Bronchial epithelial cell (primary cell): Measurements from ENCODE around the gene LRP1B. TPM values are rescaled to one million over a fixed set of nuclear protein-coding genes. Genes with fewer than 3 reads are reported as not detected.

Source experiments
- DNase-seq: peaks from one replicate; pipeline ENCODE4 v3.0.0-alpha.2; 2010; ENCODE audit warnings: low read depth
- FAIRE-seq: peaks from 2 replicates; lab custom pipeline; 2011; peaks lifted over from hg19 to GRCh38; lab: Jason Lieb, UNC
- H3K27me3 ChIP-seq: 2 replicates; pipeline ENCODE4 v1.5.1; 2011; ENCODE audit warnings: low read length; ENCODE audit not compliant: control insufficient read depth, insufficient read depth
- H3K36me3 ChIP-seq: 2 replicates; pipeline ENCODE4 v1.5.1; 2011; ENCODE audit warnings: low read length; ENCODE audit not compliant: control insufficient read depth, insufficient read depth
- H3K4me3 ChIP-seq: 2 replicates; pipeline ENCODE4 v1.5.1; 2011; ENCODE audit warnings: mild to moderate bottlenecking, low read depth, low read length, control low read depth
- total RNA-seq: library from RNA; depleted of rRNA; stranded (reverse); fragments of >200 nt; gene quantifications from 2 replicates; pipeline ENCODE4 v1.2.1, GENCODE V29; 2014
- TF ChIP-seq, protein P1 (sequence below): IDR thresholded peaks from 2 replicates; pipeline ENCODE4 v1.5.1; 2011; ENCODE audit warnings: mild to moderate bottlenecking, moderate library complexity, low read length, control low read depth, inconsistent platforms; ENCODE audit not compliant: insufficient read depth, severe bottlenecking

Gene LRP1B
- total RNA-seq, 1 donor from 2014 or later, result under 0.01 TPM

DNA sequence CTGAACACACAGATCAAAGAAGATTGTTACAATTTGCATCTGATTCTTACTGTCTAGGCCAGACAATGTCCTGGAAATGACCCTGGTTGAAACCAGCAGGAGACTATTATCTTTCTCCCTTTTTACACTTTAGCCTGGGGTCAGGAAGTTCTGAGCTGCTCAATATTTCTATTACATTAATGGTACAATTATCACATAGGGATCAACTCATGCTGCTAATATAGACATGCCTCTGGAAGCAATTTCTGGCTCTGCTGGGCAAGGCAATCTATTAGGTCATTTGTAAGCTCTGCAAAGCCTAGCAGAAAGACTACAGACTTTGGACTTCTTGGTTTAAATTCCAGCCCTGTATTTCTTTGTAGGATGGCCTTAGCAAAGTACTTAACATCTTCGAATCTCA, 205.3 kb downstream of the LRP1B start:
- TF ChIP-seq, protein P1, sequence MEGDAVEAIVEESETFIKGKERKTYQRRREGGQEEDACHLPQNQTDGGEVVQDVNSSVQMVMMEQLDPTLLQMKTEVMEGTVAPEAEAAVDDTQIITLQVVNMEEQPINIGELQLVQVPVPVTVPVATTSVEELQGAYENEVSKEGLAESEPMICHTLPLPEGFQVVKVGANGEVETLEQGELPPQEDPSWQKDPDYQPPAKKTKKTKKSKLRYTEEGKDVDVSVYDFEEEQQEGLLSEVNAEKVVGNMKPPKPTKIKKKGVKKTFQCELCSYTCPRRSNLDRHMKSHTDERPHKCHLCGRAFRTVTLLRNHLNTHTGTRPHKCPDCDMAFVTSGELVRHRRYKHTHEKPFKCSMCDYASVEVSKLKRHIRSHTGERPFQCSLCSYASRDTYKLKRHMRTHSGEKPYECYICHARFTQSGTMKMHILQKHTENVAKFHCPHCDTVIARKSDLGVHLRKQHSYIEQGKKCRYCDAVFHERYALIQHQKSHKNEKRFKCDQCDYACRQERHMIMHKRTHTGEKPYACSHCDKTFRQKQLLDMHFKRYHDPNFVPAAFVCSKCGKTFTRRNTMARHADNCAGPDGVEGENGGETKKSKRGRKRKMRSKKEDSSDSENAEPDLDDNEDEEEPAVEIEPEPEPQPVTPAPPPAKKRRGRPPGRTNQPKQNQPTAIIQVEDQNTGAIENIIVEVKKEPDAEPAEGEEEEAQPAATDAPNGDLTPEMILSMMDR, result no peak
- DNase-seq, result no peak
- no peak for FAIRE-seq
- H3K36me3 ChIP-seq, result no peaks in the 10 kb centered on the region
- H3K27me3 ChIP-seq, result no peaks in the 10 kb centered on the region
- no peak overlapping the region for H3K4me3 ChIP-seq

DNA sequence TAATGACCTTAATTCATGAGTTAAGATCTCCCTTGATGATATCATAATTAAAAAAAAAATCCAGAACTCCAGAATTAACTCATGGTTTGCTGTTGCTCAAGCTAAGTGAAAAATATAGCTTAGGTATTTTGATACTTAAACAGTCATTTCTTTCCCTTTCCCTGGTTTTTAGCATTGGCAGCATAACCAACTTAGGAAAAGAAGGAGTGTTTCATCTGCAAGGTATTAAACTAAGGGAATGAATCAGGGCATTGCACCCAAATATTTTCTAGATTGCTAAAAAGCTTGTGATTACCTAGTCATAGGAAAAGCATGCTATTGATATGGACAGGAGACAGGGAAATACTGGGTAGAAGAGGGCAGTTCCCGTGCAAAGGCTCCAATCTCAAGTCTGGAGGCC, 207.2 kb downstream of the LRP1B start:
- no peak overlapping the region for H3K4me3 ChIP-seq
- TF ChIP-seq, protein P1, result no peak
- no peak for FAIRE-seq
- DNase-seq, result peak; percentile 78
- no peaks in the 10 kb centered on the region for H3K27me3 ChIP-seq
- H3K36me3 ChIP-seq, result no peaks in the 10 kb centered on the region

DNA sequence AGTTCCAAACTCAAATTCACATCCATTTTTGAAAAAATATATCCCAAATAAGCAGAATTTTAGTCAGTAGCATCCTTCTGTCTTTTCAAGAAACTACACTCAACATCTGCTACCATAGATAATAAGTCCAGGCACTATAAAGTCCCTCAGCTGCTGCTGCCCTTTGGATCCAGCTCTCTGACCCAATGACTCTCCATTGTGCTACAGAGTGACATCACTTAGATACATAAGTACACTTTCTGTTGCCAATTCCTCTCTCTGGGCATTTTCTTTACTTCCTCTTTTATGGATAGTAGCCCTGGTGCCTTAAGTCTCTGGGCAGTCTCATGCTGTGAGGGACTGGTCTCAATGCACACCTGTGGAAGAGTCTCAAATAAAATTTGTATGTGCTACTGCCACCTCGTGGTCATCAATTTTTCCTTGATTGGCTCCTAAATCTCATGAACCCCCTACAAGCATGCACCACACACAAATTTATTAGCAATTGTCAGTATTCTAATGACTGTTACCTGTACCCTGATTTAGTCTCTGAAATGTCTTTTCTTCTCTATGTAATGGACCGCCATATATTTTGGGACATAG, 219.2 kb downstream of the LRP1B start:
- TF ChIP-seq, protein P1, result peak; percentile 38
- DNase-seq (peak; percentile 50), FAIRE-seq (peak; percentile 7)
- Histone ChIP-seq H3K27me3 (no peaks in the 10 kb centered on the region), H3K36me3 (no peaks in the 10 kb centered on the region), H3K4me3 (no peak overlapping the region)

DNA sequence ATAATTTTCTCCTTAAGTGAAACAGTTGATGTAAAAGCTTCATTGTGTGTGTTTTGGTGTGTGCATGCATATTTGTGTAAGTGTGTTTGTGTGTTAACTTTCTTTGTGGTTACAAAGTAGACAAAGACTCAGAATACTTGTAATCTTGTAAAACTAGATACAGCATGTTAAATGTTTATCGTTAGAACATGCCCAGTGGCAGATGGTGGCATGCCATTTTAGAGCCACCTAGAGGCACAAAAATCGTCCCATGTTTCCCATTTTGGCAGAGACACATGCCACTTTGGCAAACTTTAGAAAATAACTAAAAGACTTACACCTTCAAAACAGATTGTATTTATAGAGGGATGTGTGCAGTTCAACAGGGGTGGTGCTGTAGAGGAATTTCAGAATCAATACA, 224.1 kb downstream of the LRP1B start:
- TF ChIP-seq, protein P1, result no peak
- no peak overlapping the region for H3K4me3 ChIP-seq
- DNase-seq (peak; percentile 5), FAIRE-seq (no peak)
- H3K27me3 ChIP-seq, result no peaks in the 10 kb centered on the region
- no peaks in the 10 kb centered on the region for H3K36me3 ChIP-seq

DNA sequence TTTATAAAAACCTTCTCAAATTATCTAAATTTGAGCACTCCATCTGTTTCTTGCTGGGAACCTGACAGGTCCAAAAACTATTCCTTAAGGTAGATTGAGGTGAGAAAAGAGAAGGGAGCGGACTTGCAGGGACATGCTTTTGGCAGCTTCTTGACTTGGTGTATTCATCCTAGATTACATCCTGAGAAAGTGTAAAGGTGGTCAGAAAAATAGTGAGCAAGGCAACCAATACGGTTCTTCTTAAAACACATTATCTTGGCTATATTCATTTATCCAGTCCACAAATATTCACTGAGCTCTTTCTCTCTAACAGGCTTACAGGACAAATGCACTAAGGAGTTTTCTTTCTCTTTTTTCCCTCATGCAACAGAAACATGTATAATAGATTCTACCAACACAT, 230.0 kb downstream of the LRP1B start:
- DNase-seq (peak; percentile 52), FAIRE-seq (no peak)
- TF ChIP-seq, protein P1, result no peak
- Histone ChIP-seq H3K4me3 (no peak overlapping the region), H3K27me3 (no peaks in the 10 kb centered on the region), H3K36me3 (no peaks in the 10 kb centered on the region)

DNA sequence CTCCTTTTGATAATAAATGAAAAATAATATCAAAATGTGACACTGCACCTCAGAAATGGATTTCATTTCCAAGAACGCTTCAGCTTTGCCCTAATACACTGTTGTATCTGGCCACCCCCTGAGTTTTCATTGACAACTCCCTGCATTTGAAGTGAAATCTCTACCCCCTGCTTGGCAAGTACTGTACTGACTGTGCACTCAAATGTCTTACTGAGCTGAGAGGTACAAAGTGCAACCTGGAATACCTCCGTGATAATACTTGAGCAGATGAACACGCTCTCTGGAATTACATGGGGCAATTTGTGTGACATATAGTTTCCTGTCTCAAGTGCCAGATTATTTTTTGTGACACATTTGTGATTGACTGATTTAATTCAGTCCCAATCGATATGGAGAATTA, 231.1 kb downstream of the LRP1B start:
- TF ChIP-seq, protein P1, result no peak
- H3K36me3 ChIP-seq, result no peaks in the 10 kb centered on the region
- FAIRE-seq, result no peak
- no peak for DNase-seq
- H3K4me3 ChIP-seq, result no peak overlapping the region
- no peaks in the 10 kb centered on the region for H3K27me3 ChIP-seq
